Uterus (tissue), 2 donors: ENCODE measurements around the gene CIPC.

Source experiments
- POLR2A ChIP-seq, 2 donors: fragments of 450-650 bp; IDR thresholded peaks; one replicate each; pipeline ENCODE4 v1.6.1; 2016; ENCODE audit warnings: antibody characterized with exemption in 2 of 2, mild to moderate bottlenecking in 1 of 2, moderate library complexity in 1 of 2
- TF ChIP-seq, protein P1 (sequence below), 4 experiments: fragments of 200-600 bp in 2 of 4; fragments of 450-650 bp in 2 of 4; sonication (generic) in 2 of 4; IDR thresholded peaks; one replicate each; pipeline ENCODE4 v1.5.1; 2016 to 2019; ENCODE audit warnings: antibody characterized with exemption in 4 of 4, mild to moderate bottlenecking in 2 of 4, moderate library complexity in 1 of 4

DNA sequence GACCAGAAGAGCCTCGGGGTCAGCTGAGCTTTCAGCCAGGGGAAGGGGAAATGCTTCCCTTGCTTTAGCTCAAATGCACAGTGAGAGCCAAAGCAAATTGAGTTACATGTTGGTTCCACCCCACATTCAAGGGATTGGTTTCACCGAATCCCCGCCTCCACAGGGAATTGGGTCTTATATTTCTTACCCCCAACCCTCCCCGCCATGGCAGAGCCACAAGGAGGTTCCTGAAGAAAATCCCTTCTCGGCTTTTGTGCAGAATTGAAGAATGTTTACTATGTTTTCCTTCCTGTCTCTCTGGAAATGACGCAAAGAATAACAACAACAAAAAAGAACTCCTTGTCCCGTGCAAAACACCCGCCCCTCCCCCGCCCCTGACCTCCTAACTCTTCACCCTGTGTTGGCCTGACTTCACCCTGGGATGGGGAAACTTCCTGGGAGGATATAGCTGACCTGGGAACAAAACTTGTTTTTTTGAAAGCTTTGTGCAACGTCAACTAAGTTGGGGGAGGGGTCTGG is 21.9 kb upstream of the CIPC start:
- TF ChIP-seq, protein P1, sequence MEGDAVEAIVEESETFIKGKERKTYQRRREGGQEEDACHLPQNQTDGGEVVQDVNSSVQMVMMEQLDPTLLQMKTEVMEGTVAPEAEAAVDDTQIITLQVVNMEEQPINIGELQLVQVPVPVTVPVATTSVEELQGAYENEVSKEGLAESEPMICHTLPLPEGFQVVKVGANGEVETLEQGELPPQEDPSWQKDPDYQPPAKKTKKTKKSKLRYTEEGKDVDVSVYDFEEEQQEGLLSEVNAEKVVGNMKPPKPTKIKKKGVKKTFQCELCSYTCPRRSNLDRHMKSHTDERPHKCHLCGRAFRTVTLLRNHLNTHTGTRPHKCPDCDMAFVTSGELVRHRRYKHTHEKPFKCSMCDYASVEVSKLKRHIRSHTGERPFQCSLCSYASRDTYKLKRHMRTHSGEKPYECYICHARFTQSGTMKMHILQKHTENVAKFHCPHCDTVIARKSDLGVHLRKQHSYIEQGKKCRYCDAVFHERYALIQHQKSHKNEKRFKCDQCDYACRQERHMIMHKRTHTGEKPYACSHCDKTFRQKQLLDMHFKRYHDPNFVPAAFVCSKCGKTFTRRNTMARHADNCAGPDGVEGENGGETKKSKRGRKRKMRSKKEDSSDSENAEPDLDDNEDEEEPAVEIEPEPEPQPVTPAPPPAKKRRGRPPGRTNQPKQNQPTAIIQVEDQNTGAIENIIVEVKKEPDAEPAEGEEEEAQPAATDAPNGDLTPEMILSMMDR (IDR thresholded peaks at IDR 0.05): no peak
- TF ChIP-seq POLR2A (IDR thresholded peaks at IDR 0.05): peak; percentile 44 to 55
